KOPT-K1 (cell line): ENCODE results near the gene TSEN2.

Source experiments
- H3K27ac ChIP-seq: fragments of 200-600 bp; sonication (generic); 2 replicates; pipeline ENCODE4 v1.5.1; 2016; ENCODE audit warnings: antibody characterized with exemption, mild to moderate bottlenecking, low read depth, low read length; ENCODE audit not compliant: poor library complexity, severe bottlenecking
- H3K36me3 ChIP-seq: fragments of 200-600 bp; sonication (generic); 2 replicates; pipeline ENCODE4 v1.5.1; 2017; ENCODE audit warnings: antibody characterized with exemption, mild to moderate bottlenecking, low read length, moderate library complexity; ENCODE audit not compliant: insufficient read depth
- H3K9me3 ChIP-seq: fragments of 200-600 bp; sonication (generic); 2 replicates; pipeline ENCODE4 v1.5.1; 2017; ENCODE audit warnings: antibody characterized with exemption, low read length, mild to moderate bottlenecking; ENCODE audit not compliant: insufficient read depth, poor library complexity, severe bottlenecking

TSEN2 gene

DNA sequence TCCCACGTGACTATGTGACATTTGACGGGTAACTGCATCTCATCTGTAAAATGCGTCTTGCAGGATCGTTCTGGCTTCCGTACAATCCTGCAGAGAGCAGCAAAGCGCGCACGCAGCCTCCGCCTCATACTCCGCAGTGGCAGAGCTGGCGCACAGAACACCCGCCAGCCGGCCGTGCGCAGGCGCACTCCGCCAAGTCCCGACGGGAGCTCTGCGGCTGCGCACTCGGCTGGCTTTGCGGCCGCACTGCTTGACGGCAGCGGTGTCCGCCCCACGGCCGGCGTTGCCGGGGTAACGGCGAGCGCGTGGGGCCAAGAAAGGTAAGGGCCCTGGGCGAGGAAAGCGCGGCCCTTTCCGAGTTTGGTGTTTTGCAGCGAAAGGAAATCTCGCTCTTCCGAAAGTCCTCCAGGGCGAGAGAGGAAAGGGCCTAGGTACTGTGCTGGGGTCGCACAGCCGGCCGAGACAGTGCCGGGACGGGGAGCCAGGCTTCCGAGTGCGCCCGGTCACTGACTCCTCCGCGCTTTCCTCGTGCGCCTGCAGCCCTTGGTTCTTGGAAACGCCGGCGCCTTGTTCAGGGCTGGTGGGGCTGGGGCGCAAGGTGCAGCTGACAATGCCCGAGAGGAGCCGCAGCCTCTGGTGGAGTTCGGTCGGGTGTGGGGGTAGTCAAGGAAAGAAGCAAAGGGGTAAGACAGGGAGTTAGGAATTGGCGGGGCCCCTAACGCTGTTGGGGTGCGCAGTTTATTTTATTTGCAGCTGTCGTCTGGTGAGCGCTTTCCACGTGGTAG is at the start of gene TSEN2:
Gene TSEN2, plus strand, starts transcription at position 283 of the 785 bp plus-strand sequence. CDS start 5,321 bp downstream, outside the sequence.
- Histone ChIP-seq H3K9me3 (no peaks in the 10 kb centered on the region), H3K36me3 (no peaks in the 10 kb centered on the region), H3K27ac (peak within 1 kb of the TSS; percentile 63)

GRCh38 chr3:12436514-12437220 is 47.6 kb upstream of the TSEN2 start:
- H3K27ac ChIP-seq, result no peak overlapping the region
- no peaks in the 10 kb centered on the region for H3K9me3 ChIP-seq
- no peaks in the 10 kb centered on the region for H3K36me3 ChIP-seq

DNA sequence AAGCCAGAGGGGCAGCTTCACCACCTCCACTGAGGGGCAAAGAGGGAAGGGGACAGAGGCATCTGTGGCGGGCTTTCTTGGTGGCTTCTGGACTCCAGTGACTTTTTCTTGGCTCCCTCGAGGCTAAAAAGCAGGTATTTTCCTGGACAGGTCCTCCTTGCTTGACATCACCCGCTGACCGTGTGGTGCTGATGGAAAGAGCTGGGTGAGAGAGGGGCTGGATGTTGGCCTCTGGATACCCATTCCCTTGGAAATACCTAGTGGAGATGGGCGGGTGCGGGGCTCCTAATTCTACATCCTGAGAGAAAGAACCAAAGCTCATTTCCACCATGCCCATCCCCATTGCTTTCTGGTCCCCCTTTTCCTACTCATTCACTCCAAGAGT is 47.1 kb upstream of the TSEN2 start:
- Histone ChIP-seq H3K36me3 (no peaks in the 10 kb centered on the region), H3K9me3 (no peaks in the 10 kb centered on the region), H3K27ac (no peak overlapping the region)

- no peaks in the 10 kb centered on the region for H3K36me3 ChIP-seq
- H3K9me3 ChIP-seq, result no peaks in the 10 kb centered on the region
- H3K27ac ChIP-seq, result no peak overlapping the region
Observed at GRCh38 chr3:12437861-12438260, 46.4 kb upstream of the TSEN2 start.

- Histone ChIP-seq H3K27ac (no peak overlapping the region), H3K36me3 (no peaks in the 10 kb centered on the region), H3K9me3 (no peaks in the 10 kb centered on the region)
Observed at GRCh38 chr3:12438318-12438717, 46.0 kb upstream of the TSEN2 start.

DNA sequence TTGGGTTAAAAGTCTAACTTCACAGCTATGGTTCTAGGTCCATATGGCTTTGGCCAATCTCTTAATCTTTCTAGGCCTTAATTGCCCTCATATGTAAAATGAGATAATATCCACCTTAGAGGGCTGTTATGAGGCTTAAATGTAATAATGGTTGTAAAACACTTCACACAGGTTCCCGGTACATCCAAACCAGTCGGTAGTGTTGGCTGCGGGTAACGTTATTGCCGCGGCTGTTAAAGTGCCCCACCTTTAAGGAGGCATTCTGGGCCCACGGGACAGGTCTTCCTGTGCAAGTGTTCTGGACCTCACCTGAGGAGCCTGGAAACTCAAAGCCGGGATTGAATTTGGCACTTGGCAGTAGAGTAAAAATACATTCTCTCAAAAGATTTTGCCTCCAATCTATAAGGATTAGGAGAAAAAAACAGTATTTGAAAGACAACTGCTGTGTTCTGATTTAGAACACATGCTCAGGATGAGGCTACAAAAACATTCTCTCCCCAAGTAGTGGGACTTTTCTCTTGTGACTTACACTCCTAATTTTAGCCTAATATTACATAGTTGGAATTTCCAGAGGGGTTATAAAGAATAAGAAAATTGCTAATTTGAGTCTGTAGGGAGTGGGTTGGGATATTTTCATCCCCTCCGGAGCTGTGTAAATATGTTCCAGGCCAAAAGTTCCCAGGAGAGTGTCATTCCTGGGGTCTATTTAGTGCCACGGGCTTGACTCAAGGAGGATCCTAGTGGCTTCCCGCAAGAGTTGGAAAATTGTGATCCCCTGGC is 44.9 kb upstream of the TSEN2 start:
- H3K27ac ChIP-seq, result no peak overlapping the region
- no peaks in the 10 kb centered on the region for H3K9me3 ChIP-seq

DNA sequence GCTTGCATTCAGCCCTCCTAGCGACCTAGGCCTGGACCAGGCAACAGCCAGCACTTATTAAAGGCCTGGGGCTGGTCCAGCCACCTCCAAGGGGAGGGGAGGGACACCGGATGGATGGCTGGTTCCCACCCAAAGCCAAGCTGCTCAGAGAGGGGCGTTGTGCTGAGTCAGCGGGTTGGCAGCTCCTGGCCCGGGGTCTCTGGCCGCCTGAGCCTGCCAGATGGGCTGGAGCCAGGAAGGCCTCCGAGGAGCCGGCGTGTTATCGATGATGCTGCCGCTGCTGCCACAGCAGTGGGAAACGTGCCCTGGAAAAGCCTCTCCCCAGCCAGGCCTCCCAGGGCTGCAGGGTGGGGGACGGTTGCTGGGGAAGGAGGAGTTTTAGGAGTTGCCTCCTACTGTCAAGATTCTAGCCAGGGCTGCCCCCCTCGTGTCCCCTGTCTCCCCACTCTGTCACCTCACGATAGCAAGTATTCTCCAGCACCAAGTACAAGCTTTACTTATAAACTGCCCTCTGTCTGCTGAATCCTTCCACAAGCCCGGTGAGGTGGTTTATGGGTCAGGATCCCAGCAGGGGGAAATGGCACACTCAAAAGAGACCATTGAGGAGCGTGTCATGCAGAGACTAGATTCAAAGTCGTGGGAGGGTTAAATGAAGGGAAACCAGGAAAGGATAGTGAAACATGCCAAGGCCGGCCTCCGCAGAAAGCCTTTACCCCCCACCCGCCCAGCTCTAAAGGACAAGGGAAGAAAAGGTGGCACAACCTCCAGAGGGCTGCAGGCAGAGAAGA is 43.2 kb upstream of the TSEN2 start:
- no peaks in the 10 kb centered on the region for H3K36me3 ChIP-seq
- no peak overlapping the region for H3K27ac ChIP-seq
- no peaks in the 10 kb centered on the region for H3K9me3 ChIP-seq

More for the DNA sequence above, 44.9 kb upstream of the TSEN2 start:
- no peaks in the 10 kb centered on the region for H3K36me3 ChIP-seq

DNA sequence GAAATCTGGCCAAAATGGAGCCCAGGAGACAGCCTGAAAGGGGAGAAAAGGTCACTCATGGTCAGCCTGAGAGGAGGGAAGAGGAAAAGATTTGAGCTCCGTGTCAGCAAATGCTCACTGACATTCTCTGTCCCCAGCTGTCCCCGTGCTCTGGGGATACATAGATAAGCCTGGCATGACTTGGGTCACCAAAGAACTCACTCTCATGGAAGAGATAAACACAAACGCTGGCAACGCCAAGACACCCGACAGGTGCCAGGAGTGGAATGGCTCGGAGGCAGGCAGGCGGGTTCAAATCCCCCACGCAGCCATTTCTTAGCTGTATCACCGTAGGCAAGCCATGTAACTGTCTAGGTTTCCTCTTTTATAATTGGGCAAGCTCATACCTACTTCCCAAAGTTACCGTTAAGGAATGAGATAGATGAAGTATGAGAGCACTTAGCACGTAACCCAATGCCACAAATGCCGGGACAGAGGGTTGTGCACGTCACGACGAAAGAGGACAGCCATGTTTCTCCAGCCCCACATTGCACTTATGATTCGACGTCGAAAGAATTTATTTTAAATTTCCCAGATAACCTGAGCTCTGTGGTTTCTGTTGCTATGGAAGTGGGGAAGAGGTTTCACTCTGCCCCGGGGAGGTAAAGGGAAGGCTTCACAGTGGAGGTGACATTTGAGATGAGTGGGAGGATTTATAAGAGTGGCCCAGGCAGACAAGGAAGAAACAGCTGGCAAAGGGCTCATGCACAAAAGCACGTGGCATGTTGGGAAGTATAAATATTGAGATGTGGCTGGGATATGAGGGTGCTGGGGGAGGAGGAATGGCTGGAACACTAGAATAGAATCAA is 41.4 kb upstream of the TSEN2 start:
- Histone ChIP-seq H3K27ac (no peak overlapping the region), H3K9me3 (no peaks in the 10 kb centered on the region), H3K36me3 (no peaks in the 10 kb centered on the region)

GRCh38 chr3:12443781-12444522 is 40.3 kb upstream of the TSEN2 start:
- Histone ChIP-seq H3K9me3 (no peaks in the 10 kb centered on the region), H3K27ac (no peak overlapping the region), H3K36me3 (no peaks in the 10 kb centered on the region)

DNA sequence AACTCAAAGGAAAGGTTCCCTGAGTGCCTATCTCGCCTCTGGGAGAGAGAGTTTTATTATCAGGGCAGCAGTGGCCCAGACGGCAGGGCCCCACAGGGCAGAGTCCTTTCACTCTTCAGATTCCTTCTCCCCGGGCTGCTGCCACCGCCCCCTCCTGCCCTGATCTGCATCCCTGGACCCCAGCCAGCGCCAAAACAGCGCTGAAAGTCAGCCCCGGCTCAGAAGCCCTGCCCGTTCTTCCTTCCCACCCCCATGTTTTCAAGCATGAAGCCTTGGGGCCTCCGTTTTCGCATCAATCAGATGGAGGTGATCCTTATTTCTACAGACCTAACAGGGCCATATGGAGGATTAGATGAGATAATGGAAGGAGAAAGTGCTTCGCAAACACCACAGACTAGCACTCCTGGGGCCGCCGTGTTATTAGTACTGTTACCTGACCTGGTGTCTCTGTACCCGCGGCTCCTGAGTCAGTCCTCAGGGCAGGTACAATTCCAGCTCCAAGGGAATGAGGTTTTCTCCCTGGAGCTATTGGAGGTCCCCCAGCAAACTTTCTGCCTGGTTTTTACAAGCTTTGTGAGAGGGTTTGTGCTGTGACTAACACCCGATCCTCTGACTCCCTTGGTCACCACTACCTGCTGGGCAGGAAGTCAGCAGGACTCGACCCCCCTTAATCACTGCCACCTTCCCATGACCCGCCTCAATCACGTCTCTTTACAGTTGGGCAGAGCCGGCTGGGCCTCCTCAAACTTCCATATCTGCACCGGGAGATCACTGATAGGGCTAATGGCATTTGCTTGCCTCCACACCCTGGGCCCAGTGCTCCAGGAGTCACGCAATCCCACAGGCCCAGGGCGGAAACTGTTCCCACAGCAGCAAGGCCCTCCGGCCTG is 39.5 kb upstream of the TSEN2 start:
- no peaks in the 10 kb centered on the region for H3K36me3 ChIP-seq
- no peak overlapping the region for H3K27ac ChIP-seq
- no peaks in the 10 kb centered on the region for H3K9me3 ChIP-seq

DNA sequence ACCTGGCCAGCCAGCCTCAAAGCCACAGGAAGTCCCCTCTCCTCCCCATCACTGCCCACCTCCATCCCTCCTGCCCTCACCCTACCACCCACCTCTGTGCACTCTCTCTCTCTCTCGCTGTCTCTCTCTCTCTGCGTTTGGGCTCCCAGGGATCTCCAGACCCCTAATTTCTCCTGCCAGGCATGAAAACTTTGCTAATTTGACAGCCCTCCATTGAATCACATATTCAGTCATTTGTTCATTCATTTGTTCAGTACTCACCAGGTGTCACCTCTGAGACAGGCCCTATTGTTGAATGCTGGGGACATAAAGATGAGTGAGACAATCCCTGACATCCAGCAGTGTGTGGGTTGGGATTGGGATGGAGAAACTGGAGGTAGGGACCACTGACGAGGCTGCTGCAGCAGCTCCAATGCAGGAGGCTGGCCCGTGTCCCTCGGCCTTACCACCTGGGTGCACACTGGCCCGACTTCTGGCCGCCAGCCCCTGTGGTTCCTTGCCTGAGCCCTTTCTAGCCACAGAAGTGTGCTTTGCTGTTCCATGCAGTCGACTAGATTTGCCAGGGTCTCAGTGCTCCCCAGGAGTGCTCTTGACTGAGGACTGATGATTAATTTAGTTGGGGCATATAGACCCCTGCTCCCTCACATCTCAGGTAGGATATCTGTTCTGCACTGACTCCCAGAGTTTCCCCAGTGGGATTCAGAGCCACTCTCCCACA is 38.6 kb upstream of the TSEN2 start:
- no peaks in the 10 kb centered on the region for H3K36me3 ChIP-seq
- H3K27ac ChIP-seq, result no peak overlapping the region
- no peaks in the 10 kb centered on the region for H3K9me3 ChIP-seq

- Histone ChIP-seq H3K9me3 (no peaks in the 10 kb centered on the region), H3K27ac (no peak overlapping the region), H3K36me3 (no peaks in the 10 kb centered on the region)
Observed at GRCh38 chr3:12446298-12446697, 38.0 kb upstream of the TSEN2 start.
